Measurements from ENCODE around the gene CFAP107. TPM values are rescaled to one million over a fixed set of nuclear protein-coding genes. Genes with fewer than 3 reads are reported as not detected.

CFAP107 gene
- total RNA-seq, 1 donor from 2014 or later, result 2.9 TPM

- TF ChIP-seq, protein P1, sequence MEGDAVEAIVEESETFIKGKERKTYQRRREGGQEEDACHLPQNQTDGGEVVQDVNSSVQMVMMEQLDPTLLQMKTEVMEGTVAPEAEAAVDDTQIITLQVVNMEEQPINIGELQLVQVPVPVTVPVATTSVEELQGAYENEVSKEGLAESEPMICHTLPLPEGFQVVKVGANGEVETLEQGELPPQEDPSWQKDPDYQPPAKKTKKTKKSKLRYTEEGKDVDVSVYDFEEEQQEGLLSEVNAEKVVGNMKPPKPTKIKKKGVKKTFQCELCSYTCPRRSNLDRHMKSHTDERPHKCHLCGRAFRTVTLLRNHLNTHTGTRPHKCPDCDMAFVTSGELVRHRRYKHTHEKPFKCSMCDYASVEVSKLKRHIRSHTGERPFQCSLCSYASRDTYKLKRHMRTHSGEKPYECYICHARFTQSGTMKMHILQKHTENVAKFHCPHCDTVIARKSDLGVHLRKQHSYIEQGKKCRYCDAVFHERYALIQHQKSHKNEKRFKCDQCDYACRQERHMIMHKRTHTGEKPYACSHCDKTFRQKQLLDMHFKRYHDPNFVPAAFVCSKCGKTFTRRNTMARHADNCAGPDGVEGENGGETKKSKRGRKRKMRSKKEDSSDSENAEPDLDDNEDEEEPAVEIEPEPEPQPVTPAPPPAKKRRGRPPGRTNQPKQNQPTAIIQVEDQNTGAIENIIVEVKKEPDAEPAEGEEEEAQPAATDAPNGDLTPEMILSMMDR (IDR thresholded peaks at IDR 0.05), result no peak
- no peak for ATAC-seq
- no peak for DNase-seq
- no peak overlapping the region for H3K27ac ChIP-seq
- H3K4me1 ChIP-seq, result no peaks in the 10 kb centered on the region
- H3K9me3 ChIP-seq, result no peaks in the 10 kb centered on the region
- H3K4me3 ChIP-seq, result no peak overlapping the region
- H3K36me3 ChIP-seq, result no peaks in the 10 kb centered on the region
- no peaks in the 10 kb centered on the region for H3K27me3 ChIP-seq (ENCODE audit: low read depth)
- intact Hi-C loops (cut with DNase I), result no loop called here
Observed at GRCh38 chr1:12741946-12742345, 4.1 kb upstream of the CFAP107 start.

DNA sequence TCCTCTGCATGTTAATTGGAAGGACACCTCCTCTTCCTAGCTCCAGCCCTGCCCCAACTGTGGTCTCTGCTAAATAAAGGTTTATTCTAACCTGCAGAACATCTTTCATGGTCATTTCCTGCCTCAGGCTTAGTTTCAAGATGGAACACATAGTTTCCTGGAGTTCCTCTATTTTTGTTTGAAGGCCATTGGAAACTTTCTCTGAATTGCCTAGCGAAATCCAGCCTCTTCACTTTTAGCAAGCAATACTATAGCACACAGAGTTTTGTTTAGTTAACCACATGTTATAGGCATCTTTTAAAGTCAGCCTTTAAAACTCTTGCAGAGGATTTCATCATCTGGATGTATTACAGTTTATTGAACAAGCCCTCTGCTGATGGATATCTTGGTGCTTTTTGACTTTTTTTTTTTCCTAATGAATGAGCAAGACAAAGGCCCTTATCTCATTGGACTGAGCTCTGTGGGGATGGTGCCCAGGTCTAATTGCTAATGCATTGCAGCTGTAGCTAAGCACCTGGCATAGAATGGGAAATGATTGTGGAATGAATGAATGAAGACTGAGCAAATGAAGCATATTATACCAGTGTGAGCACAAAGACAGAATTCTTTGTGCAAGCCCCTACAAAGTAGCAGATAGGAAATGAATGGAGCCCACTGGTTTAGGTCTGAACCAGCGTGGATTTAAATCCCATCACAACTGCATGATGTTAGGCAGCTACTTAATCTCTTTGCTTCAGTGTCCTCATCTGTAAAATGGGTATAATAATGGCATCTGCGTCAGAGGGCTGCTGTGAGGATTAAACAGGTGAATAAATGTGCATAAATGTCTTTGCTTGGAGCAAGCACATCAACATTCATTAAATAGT lies 641 bp upstream of the CFAP107 start:
- ATAC-seq (no peak), DNase-seq (no peak)
- intact Hi-C loops (cut with DNase I), result no loop called here
- Histone ChIP-seq H3K9me3 (peaks cover 14% of the 10 kb centered on the region), H3K36me3 (no peaks in the 10 kb centered on the region), H3K4me3 (no peak overlapping the region), H3K4me1 (no peaks in the 10 kb centered on the region), H3K27ac (no peak overlapping the region), H3K27me3 (ENCODE audit: low read depth) (no peaks in the 10 kb centered on the region)
- TF ChIP-seq, protein P1 (IDR thresholded peaks at IDR 0.05), result no peak

DNA sequence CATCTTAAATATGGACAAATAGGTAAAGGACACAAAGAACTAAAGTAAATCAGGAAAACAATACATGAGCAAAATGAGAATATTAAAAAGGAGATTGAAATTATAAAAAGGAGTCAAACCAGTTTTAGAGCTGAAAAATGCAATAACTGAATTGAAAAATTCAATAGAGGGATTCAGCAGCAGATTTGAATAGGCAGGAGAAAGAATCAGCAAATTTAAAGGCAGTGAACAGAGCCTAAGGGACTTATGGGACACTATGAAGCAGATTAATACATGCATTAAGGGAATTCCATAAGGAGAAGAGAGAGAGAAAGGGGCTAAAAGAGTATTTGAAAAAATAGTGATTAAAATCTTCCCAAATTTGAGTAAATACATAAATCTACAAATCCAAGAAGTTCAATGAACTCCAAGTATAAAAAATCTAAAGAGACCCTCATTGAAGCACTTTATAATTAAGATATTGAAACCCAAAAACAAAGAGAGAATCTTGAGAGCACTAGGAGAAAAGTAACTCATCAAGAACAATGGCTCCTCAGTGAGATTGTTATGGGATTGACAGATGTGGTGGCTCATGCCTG lies 2.9 kb downstream of the CFAP107 start:
- intact Hi-C loops (cut with DNase I), result no loop called here
- Histone ChIP-seq H3K4me3 (no peak overlapping the region), H3K27me3 (ENCODE audit: low read depth) (no peaks in the 10 kb centered on the region), H3K4me1 (no peaks in the 10 kb centered on the region), H3K36me3 (no peaks in the 10 kb centered on the region), H3K9me3 (peaks cover 14% of the 10 kb centered on the region), H3K27ac (no peak overlapping the region)
- ATAC-seq (no peak), DNase-seq (no peak)
- TF ChIP-seq, protein P1 (IDR thresholded peaks at IDR 0.05), result no peak

- intact Hi-C loops (cut with DNase I), result no loop called here
- Histone ChIP-seq H3K36me3 (no peaks in the 10 kb centered on the region), H3K27ac (no peak overlapping the region), H3K9me3 (no peaks in the 10 kb centered on the region), H3K4me3 (no peak overlapping the region), H3K4me1 (no peaks in the 10 kb centered on the region), H3K27me3 (ENCODE audit: low read depth) (peaks cover 11% of the 10 kb centered on the region)
- ATAC-seq (no peak), DNase-seq (no peak)
- TF ChIP-seq, protein P1 (IDR thresholded peaks at IDR 0.05), result no peak
Observed at GRCh38 chr1:12754738-12755137, 8.7 kb downstream of the CFAP107 start.

DNA sequence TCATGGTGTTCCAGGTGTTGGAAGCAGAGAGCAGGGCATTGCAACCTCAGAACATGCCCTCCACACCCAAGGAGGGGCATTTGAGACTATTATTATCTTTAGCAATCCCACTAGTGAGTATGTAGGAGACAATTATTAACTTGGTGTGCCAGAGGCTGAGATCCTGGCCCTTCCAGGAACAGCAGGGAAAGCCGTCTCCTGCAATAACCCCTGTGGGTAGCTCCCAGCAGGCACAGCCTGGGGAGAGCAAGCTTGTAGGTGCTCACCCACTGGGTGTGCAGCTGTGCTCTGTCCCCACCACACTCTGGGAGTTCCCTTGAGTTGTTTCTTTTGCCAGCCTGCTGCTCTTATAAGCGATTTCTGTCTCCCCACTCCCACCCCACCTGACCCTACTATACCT lies 10.3 kb downstream of the CFAP107 start:
- no peak overlapping the region for H3K27ac ChIP-seq
- no peaks in the 10 kb centered on the region for H3K36me3 ChIP-seq
- no peak for ATAC-seq
- no peak for DNase-seq
- peaks cover 11% of the 10 kb centered on the region for H3K27me3 ChIP-seq (ENCODE audit: low read depth)
- no peak overlapping the region for H3K4me3 ChIP-seq
- no peaks in the 10 kb centered on the region for H3K9me3 ChIP-seq
- intact Hi-C loops (cut with DNase I), result no loop called here
- H3K4me1 ChIP-seq, result no peaks in the 10 kb centered on the region
- TF ChIP-seq, protein P1 (IDR thresholded peaks at IDR 0.05), result no peak
